Measurements from ENCODE around the gene HS6ST3. TPM values are rescaled to one million over a fixed set of nuclear protein-coding genes. Genes with fewer than 3 reads are reported as not detected.

The HS6ST3 gene
- total RNA-seq, 1 donor from 2014 or later, result not detected

- H3K36me3 Mint-ChIP-seq (ENCODE audit: unreplicated experiment), result no peaks in the 10 kb centered on the region
- H3K27ac Mint-ChIP-seq (ENCODE audit: unreplicated experiment), result no peak overlapping the region
- no peak for DNase-seq (ENCODE audit: extremely low spot score, unreplicated experiment)
- no peaks in the 10 kb centered on the region for H3K4me1 Mint-ChIP-seq (ENCODE audit: unreplicated experiment)
- H3K27me3 Mint-ChIP-seq (ENCODE audit: unreplicated experiment), result no peaks in the 10 kb centered on the region
- H3K9me3 Mint-ChIP-seq (ENCODE audit: unreplicated experiment), result no peaks in the 10 kb centered on the region
- TF ChIP-seq, protein P1, sequence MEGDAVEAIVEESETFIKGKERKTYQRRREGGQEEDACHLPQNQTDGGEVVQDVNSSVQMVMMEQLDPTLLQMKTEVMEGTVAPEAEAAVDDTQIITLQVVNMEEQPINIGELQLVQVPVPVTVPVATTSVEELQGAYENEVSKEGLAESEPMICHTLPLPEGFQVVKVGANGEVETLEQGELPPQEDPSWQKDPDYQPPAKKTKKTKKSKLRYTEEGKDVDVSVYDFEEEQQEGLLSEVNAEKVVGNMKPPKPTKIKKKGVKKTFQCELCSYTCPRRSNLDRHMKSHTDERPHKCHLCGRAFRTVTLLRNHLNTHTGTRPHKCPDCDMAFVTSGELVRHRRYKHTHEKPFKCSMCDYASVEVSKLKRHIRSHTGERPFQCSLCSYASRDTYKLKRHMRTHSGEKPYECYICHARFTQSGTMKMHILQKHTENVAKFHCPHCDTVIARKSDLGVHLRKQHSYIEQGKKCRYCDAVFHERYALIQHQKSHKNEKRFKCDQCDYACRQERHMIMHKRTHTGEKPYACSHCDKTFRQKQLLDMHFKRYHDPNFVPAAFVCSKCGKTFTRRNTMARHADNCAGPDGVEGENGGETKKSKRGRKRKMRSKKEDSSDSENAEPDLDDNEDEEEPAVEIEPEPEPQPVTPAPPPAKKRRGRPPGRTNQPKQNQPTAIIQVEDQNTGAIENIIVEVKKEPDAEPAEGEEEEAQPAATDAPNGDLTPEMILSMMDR (IDR thresholded peaks at IDR 0.05), result peak; percentile 48
- no peak overlapping the region for H3K4me3 Mint-ChIP-seq (ENCODE audit: unreplicated experiment)
Observed at GRCh38 chr13:96229356-96229755, 139.4 kb downstream of the HS6ST3 start.

GRCh38 chr13:96238241-96238640 lies 148.3 kb downstream of the HS6ST3 start:
- DNase-seq (ENCODE audit: extremely low spot score, unreplicated experiment), result no peak
- no peaks in the 10 kb centered on the region for H3K4me1 Mint-ChIP-seq (ENCODE audit: unreplicated experiment)
- TF ChIP-seq, protein P1 (IDR thresholded peaks at IDR 0.05), result no peak
- H3K9me3 Mint-ChIP-seq (ENCODE audit: unreplicated experiment), result no peaks in the 10 kb centered on the region
- no peak overlapping the region for H3K27ac Mint-ChIP-seq (ENCODE audit: unreplicated experiment)
- H3K36me3 Mint-ChIP-seq (ENCODE audit: unreplicated experiment), result no peaks in the 10 kb centered on the region
- no peaks in the 10 kb centered on the region for H3K27me3 Mint-ChIP-seq (ENCODE audit: unreplicated experiment)
- H3K4me3 Mint-ChIP-seq (ENCODE audit: unreplicated experiment), result no peak overlapping the region

DNA sequence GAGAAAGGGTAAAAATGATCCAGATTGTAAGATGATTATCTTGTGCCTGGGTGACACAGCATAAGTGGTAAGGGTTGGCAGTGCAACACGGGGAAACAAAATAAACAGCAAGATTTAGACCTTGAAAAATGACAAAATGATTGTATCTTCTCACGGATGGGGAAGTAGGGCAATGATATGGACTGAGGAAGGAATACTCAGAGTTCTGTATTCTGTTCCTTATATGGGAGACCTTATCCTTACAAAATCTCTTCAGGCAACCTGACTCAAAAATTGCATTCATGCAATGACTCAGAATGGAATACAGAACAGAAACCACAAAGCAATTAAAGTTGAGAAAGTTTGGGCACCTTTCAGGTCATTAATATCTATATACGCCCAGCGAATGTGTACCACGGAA lies 149.0 kb downstream of the HS6ST3 start:
- H3K36me3 Mint-ChIP-seq (ENCODE audit: unreplicated experiment), result no peaks in the 10 kb centered on the region
- no peaks in the 10 kb centered on the region for H3K4me1 Mint-ChIP-seq (ENCODE audit: unreplicated experiment)
- no peaks in the 10 kb centered on the region for H3K27me3 Mint-ChIP-seq (ENCODE audit: unreplicated experiment)
- no peak for DNase-seq (ENCODE audit: extremely low spot score, unreplicated experiment)
- no peaks in the 10 kb centered on the region for H3K9me3 Mint-ChIP-seq (ENCODE audit: unreplicated experiment)
- no peak overlapping the region for H3K27ac Mint-ChIP-seq (ENCODE audit: unreplicated experiment)
- H3K4me3 Mint-ChIP-seq (ENCODE audit: unreplicated experiment), result no peak overlapping the region
- TF ChIP-seq, protein P1 (IDR thresholded peaks at IDR 0.05), result no peak

DNA sequence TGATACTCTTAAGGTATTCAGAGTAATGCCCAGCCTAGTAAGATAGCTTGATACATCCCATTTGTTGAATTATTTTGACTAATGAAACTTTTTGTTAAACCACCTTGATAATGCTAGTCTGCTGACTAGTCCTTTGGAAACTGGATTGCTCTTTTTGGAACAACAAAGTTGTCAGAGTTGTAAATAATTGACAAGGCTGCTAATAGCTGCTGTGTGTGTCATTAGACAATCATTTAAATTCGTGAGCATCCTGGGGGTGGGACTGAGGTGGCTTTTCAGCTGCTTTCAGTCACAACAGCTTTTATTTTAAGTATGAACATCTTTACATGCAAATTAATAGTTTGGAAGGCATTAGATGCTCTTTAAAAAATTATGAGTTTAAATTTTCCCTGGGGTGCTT lies 153.5 kb downstream of the HS6ST3 start:
- no peaks in the 10 kb centered on the region for H3K27me3 Mint-ChIP-seq (ENCODE audit: unreplicated experiment)
- DNase-seq (ENCODE audit: extremely low spot score, unreplicated experiment), result no peak
- no peak overlapping the region for H3K27ac Mint-ChIP-seq (ENCODE audit: unreplicated experiment)
- no peaks in the 10 kb centered on the region for H3K9me3 Mint-ChIP-seq (ENCODE audit: unreplicated experiment)
- no peaks in the 10 kb centered on the region for H3K4me1 Mint-ChIP-seq (ENCODE audit: unreplicated experiment)
- H3K36me3 Mint-ChIP-seq (ENCODE audit: unreplicated experiment), result no peaks in the 10 kb centered on the region
- TF ChIP-seq, protein P1 (IDR thresholded peaks at IDR 0.05), result no peak
- H3K4me3 Mint-ChIP-seq (ENCODE audit: unreplicated experiment), result no peak overlapping the region

GRCh38 chr13:96248103-96248502 lies 158.2 kb downstream of the HS6ST3 start:
- no peaks in the 10 kb centered on the region for H3K36me3 Mint-ChIP-seq (ENCODE audit: unreplicated experiment)
- no peaks in the 10 kb centered on the region for H3K27me3 Mint-ChIP-seq (ENCODE audit: unreplicated experiment)
- no peaks in the 10 kb centered on the region for H3K4me1 Mint-ChIP-seq (ENCODE audit: unreplicated experiment)
- H3K4me3 Mint-ChIP-seq (ENCODE audit: unreplicated experiment), result no peak overlapping the region
- H3K27ac Mint-ChIP-seq (ENCODE audit: unreplicated experiment), result no peak overlapping the region
- TF ChIP-seq, protein P1 (IDR thresholded peaks at IDR 0.05), result no peak
- no peaks in the 10 kb centered on the region for H3K9me3 Mint-ChIP-seq (ENCODE audit: unreplicated experiment)
- no peak for DNase-seq (ENCODE audit: extremely low spot score, unreplicated experiment)
